Measurements from ENCODE around the gene POLR1E.
"Not testable (repeated sequence)": the region's sequence is repeated elsewhere in the genome, so short reads cannot be mapped to it uniquely, and the experiment has no call there.

The POLR1E gene

DNA sequence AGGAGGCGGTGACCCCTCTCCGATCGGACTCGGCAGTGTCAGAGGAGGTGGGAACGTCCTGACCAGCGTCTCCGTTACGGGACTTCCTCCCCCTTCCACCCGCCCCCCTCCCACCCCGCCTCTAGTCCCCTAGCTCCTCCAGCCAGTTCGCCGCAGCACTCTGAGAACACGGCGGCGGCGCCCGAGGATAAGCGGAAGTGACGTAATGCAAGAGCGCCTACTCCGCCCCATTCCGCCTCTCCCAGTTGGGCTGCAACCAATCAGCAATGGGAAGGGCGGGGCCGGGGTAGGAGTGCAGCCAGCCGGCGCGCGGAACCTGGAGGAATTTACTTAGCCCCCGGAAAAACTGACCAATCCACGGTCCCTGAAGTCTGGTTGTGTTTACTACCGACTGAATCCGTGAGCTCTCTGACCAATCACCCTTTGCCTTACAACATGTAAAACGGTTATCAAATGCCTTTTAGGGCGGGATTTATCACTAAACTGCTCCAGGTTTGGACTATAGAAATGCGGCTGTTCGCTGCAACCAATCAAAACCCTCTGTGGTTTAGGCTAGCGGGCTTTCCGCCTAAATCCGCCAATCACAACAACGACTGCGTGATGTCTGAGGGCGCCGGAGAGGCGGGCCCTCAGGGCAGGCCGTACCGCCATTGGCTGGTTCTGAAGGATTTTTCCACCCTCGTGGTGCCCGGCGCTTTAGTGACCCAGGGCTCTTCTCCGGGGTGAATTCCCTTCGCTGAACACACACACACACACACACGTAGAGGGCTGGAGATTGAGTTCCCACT, 20.3 kb upstream of the POLR1E start, which contains the start of gene ZBTB5:
ZBTB5 (minus strand) TSS at position 202 of the 788 bp plus-strand sequence. CDS start 22,899 bp downstream, outside the sequence.
- peak; percentile 99 for DNase-seq

DNA sequence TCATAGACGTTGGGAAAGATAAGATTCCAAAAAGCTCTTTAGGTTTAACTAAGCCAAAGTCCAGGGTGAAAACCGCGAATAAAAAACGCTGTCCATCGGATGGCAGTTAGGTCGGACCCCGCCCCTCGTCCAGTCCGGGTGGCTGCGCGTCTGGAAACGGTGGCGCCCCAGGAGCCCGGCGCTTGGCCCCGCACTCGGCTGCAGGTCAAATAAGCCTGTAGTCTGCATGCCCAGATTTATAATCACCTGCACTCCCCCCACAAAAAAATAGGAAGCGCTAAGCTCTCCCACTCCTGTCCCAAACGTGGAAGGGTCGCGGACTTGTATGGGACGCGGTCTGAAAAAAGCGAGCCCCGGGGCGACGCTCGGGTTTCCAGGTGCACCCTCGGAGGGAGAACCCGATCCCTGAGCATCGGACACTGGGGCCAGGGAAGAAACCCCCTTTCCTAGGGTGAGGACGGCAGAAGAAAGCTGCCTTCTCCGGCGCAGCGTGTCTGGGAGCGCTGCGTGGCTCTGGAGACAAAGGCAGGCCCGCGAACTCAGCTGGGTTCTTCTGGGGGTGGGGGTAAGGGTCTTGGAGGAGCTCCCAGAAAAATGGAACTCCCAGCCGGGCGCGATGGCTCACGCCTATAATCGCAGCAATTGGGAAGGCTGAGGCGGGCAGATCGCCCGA, 19.6 kb upstream of the POLR1E start:
- peak; percentile 36 for DNase-seq

DNA sequence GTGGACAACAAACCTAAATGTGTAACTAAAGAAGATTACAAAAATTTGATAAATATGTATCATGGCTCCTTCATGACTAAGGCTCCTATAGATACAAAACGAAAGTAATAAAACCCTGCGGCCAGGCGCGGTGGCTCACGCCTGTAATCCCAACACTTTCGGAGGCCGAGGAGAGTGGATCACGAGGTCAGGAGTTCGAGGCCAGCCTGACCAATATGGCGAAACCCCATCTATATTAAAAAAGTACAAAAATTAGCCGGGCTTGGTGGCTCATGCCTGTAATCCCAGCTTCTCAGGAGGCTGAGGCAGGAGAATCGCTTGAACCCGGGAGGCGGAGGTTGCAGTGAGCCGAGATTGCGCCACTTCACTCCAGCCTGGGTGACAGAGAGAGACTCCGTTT, 18.2 kb upstream of the POLR1E start:
- DNase-seq: not testable (repeated sequence)

DNA sequence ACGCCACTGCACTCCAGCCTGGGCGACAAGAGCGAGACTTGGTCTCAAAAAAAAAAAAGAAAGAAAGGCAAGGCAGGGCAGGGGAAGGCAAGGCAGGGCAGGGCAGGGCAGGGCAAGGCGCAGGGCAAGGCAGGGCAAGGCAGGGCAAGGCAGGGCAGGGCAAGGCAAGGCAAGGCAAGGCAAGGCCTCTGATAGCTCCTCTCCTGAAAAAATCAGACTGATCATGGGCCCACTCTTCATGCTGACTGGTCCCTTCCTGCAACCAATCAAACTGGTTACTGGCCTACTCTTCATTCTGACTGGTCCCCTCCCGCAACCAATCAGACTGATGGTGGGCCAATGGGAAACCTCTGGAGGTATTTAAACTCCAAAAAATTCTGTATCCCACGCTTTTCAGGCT, 17.1 kb upstream of the POLR1E start:
- DNase-seq: no peak

DNA sequence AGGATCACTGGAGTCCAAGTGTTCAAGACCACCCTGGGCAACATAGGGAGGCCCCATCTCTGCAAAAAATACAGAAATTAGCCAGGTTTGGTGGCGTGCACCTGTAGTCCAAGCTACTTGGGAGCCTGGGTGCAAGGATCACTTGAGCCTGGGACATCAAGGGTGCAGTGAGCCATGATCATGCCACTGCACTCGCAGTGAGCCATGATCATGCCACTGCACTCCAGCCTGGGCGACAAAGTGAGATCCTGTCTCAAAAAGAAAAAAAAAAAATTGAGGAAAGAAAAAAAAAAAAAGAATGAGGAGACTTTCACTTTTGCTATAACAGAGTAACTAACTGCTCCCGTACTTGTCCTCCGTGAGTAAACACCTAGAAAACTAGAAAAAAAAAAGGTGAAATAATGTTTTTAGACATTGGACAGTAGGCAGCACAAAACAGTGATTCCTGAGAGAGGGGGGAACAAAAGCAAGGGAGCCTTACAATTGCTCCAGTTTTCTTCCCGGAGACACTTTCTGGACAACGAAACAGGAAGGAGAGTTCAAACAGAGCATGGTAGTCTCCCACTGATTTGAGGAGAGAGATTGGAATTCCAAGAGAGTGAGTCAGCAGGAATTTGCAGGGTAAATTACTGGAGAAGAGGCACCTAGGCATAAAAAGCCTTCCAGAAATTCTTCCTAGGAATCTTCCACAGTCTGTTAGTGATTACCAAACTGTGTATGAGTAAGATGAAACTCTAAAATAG, 13.6 kb upstream of the POLR1E start:
- no peak for DNase-seq

DNA sequence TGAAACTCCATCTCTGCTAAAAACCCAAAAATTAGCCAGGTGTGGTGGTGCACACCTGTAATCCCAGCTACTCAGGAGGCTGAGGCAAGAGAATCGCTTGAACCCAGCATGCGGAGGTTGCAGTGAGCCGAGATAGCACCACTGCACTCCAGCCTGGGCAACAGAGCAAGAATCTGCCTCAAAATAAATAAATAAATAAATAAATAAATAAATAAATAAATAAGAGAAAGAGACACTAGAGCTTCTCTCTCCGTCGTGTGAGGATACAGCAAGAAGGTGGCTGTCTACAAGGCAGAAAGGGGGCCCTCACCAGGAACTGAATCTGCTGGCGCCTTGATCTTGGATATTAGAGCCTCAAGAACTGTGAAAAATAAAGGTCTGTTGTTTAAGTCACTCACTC, 11.8 kb upstream of the POLR1E start:
- DNase-seq: not testable (repeated sequence)

DNA sequence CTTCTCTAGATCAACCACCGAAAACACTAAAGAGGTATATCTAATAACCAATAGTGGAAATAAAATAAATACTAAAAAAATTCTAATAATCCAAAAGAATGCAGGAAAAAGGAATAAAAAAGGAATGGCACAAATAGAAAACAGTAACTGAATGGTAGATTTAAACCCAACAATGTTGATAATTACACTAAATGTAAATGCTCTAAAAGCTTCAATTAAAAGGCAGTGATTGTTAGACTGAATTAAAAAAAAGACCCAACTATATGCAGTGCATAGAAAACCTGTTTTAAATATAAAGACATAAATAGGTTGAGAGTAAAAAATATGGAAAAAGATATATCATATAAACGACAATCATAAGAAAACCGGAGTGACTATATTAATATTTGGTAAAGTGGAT, 11.3 kb upstream of the POLR1E start:
- DNase-seq: no peak

DNA sequence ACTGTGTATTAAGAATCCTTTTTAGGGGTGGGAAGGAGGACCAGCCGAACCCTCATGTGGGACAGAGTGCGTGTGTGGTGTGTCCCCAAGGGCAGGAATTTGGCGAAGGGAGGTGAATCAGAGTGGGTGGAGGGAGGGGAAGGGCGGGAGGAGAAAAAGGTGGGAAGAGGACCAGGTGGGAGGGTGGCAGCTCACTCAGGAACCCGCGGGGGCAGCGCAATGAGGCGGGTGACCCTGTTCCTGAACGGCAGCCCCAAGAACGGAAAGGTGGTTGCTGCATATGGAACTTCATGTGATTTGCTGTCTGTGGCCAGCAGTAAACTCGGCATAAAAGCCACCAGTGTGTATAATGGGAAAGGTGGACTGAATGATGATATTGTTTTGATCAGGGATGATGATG, 8.8 kb upstream of the POLR1E start:
- no peak for DNase-seq

DNA sequence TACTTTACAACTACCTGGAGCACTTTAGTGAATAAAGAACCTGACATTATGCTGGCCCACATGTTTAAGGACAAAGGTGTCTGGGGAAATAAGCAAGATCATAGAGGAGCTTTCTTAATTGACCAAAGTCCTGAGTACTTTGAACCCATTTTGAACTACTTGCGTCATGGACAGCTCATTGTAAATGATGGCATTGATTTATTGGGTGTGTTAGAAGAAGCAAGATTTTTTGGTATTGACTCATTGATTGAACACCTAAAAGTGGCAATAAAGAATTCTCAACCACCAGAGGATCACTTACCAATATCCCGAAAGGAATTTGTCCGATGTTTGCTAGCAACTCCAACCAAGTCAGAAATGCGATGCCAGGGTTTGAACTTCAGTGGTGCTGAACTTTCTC, 8.3 kb upstream of the POLR1E start:
- DNase-seq: not testable (repeated sequence)

DNA sequence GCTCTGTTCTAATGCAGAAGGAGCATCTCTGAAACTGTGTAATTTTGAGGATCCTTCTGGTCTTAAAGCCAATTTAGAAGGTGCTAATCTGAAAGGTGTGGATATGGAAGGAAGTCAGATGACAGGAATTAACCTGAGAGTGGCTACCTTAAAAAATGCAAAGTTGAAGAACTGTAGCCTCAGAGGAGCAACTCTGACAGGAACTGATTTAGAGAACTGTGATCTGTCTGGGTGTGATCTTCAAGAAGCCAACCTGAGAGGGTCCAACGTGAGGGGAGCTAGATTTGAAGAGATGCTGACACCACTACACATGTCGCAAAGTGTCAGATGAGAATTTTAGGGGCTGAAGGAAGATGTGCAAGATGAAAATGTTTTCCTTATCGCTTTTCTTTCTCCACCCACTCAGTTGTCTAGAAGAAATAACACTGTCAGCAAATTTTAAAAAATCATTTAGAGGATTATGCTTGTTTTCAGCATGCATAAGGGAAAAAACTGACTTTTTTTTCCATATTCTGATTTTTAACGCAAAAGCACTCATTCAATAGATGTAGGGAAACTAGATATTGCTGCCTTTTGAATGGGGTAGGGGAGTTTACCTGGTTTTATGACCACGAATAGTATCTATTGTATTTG, 7.6 kb upstream of the POLR1E start:
- not testable (repeated sequence) for DNase-seq

DNA sequence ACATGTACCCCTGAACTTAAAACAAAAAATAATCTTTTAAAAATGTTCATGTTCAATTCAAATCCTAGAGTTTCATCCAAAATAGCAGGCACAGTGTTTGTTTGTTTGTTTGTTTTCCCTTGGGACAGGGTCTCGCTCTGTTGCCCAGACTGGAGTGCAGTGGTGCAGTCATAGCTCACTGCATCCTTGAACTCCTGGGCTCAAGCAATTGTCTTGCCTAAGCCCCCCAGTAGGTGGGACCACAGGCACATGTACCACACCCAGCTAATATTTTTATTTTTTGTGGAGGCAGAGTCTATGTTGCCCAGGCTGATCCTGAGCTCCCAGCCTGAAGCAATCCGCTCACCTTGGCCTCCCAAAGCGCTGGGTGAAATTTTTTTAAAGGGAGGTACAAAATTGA, 5.0 kb upstream of the POLR1E start:
- DNase-seq: no peak

DNA sequence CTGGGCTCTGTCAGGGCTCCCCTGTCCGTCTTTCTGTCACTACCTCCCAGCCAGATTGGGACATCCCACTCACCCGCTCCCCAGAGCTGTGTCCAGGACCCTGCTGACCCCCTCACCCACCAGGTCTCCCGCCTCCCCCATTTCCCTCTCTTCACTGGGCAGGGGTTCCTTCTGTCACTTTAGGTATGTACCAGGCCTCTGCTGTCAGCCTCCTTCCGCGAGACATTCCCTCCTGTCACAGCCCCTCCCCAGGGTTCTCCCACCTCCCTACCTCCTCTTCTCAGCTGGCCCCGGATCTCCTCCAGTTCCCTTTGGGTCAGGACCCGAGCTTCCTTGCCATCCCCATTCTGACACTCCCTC, 488 bp downstream of the POLR1E start:
- DNase-seq: no peak

DNA sequence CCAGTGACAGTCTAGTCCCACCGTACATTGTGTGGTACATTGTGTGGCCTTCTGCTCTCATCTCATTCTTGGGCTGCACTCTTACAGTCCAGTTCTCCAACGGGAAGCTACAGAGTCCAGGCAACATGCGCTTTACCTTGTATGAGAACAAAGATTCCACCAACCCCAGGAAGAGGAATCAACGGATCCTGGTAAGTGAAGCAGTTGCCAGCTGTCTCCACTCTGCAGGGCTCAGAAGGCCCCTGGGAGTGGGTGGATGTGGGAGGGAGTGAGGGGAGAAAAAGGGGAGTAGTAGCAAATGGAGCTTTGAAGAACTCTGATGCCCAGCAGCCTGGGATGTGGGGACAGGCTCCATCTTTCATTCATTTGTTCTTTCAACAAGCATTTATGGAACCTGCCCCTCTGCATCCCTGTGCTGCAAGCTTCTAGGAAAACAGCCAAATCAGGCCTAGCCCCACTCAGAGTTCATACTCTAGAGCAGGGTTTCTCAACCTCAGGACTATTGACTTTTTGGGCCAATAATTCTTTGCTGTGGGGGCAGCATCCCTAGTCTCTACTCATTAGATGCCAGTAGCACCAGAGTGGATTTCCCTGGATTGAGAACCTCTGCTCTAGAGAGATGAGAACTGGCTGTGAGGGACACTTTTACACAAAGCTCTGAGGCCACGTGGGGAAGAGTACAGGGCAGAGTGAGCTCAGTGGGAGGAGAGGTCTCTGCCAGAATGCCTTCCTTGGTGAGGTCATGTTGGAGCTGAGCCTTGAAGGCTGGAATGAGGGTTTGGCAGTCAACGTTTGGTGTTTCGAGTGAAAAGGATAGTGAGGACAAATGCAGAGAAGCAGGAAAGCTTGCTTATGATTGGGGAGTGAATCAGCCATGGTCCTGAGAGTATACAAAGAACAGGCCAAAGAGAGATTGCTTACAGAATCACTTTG, 1.1 kb downstream of the POLR1E start:
- DNase-seq: peak; percentile 20

DNA sequence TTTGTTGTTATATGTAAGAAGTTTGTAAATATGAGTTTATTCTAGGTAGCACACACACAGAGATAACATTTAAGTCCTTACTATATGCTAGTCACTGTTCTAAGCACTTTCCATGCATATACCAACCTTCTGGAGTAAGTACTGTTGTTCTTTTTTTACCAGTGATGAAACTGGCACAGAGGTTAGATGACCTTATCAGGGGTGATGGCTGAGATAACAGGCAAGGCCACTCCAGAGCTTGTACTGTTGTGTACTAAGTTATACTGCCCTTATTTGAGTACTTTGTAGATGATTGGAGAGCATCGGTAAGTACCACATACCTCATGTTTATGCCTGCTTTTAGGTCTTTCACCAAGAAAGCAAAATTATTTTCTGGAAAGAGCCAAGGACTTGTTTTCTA, 6.2 kb downstream of the POLR1E start:
- no peak for DNase-seq

DNA sequence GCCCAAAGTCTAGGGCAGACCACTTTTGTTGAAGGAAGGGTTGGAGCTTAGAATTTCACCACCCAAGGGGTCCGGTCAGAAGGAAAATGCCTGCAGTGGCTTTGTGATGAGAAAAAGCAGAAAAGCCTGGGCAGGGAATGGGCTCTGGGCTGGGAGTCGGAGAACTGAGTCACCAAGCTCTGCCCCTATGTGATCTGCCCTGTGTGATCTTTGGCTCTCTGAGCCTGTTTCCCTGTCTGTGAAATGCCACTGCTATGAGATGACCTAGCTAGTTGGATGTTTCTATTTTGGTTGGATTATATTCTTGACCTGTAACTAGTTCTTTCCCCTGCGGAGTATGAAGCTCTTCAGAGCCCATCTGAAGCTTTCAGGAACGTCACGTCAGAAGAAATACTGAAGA, 9.8 kb downstream of the POLR1E start:
- DNase-seq: no peak

DNA sequence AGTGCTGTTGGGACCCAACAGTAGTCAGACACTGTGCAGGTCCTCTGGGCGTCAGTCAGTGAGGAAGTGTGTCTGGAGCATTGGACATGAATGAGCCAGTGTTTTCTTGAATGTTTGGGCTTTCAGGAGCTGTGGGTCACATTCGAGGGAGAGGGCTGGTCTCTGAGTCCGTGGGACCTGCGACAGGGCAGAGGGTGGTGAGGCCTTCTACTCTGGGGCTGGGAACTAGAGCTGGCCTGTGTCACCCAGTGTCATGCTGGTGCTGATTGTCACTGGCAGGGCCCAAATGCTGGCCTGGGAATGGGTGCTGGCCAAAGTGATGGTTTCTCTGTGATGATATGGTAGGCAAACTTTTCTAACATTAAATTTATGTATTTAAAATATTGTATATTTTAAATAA, 10.3 kb downstream of the POLR1E start:
- DNase-seq: no peak

DNA sequence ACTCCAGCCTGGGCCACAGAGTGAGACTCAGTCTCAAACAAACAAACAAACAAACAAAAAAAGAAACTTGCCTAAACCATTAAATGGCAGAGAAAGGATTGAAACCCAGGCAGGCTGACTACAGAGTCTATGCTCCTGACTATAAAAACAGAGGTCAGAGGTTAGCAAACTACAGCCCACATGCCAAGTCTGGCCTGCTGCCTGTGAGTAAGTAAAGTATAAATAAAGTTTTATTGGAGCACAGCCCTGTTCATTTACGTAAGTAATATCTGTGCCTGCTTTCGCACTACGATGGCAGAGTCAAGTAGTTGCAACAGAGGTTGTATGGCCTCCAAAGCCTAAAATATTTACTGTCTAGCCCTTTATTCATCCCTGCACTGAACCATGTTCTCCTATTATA, 11.6 kb downstream of the POLR1E start:
- DNase-seq: no peak

DNA sequence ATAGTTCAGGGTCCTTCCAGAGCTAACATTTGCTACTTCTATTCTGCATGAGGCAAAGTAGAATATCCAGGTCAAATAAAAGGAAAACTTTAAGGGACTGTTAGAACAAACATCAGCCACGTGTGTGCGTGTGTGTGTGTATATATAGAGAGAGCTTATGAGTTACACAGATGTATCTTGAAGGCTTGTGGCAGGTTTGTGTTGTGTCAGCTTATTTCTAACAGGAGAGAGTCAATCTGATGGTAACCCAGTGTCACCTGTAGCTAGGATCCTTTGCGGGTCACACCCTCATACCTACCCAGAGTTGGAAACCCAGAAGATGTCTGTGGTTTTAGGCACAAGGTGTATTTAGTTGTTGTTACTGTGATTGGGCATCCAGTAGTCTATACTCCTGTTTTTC, 12.7 kb downstream of the POLR1E start:
- DNase-seq: no peak

DNA sequence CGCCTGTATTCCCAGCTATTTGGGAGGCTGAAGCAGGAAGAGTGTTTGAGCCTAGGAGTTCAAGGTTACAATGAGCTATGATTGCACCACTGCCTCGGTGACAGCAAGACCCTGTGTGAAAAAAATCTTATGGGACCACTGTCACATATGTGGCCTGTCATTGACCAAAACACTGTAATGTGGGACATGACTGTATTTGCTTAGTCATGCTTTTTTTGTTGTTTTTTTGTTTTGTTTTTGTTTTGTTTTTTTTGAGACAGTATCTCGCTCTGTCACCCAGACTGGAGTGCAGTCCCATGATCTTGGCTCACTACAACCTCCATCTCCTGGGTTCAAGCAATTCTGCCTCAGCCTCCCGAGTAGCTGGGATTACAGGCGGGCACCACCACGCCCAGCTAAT, 13.5 kb downstream of the POLR1E start:
- DNase-seq: no peak

DNA sequence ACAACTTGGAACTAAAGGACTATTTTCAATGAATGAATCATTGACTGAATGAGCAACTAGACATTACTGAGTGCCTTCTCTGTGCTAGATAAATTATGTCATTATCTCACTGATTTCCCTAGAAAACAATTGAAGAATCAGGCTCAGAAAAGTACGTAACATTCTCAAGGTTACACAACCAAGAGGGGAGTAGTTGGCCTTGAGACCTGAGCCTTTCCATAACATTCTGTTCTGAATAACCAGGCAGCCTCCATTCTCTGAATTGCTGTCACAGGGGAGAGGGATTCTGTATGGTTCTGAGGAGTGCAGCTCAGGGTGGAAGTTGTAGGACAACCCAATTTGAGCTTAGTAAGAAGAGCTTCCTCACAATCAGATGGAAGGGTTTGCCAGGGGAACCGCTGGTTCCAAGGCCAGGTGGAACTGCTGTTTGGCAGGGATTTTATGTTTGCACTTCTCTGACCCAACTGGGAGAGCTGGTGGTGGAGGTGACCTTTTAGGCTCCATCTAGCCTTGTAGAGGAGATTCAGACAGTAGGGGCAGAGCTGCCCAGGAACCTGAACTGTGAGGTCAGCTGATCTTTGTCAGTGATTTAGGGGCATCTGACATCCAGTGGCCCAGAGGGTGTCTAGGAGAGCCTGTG, 16.3 kb downstream of the POLR1E start:
- no peak for DNase-seq

DNA sequence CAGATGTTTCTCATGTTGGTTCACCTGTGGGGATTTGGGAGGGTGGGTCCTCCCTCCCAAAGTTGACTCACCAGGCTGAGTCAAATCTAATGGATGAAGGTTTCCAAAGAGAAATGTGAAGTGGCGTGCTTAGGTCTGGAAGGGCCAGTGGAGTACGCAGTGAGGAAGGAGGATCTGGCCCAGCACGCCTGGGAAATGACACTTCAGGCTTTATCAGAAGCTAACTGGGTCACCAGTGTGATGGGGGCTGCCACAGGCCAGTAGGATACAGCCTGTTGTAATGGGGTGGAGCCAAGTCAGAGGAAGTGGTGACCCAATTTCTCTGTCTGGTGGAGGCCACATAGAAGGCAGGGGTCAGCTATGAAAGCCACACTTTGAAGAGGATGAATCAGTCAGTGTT, 18.0 kb downstream of the POLR1E start:
- no peak for DNase-seq

DNA sequence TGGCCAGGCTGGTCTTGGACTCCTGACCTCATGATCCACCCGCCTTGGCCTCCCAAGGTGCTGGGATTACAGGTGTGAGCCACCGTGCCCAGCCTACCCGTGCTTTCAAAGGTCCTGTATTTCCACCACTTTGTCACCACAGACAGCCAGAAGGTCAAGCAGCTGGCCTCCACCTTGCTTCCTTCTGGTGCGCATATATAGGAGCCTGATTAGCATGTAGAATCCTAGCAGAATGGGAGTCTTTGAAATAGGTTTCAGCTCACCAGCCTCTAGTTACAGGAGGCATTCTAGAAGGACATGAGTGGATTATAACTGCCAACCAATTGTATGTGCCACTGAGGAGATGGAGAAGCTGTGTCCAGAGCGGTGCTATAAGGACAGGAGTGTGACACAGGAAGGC, 18.9 kb downstream of the POLR1E start:
- DNase-seq: no peak

Measured in activated naive CD4-positive, alpha-beta T cell treated with anti-CD3 and anti-CD28 coated beads, Interleukin-2, amount 50 U/mL, for 16 hours (primary cell).